Thymus (tissue), 11 donors: Measurements from ENCODE around the gene MYRIP. TPM values are rescaled to one million over a fixed set of nuclear protein-coding genes. Genes with fewer than 3 reads are reported as not detected.

Experiments used
- DNase-seq, 9 donors: peaks; one replicate each; pipeline ENCODE4 v3.0.0-alpha.2; 2013; ENCODE audit warnings: low spot score in 9 of 9, low read depth in 6 of 9, missing footprints in 1 of 9
- H3K27ac ChIP-seq, 2 donors: one replicate each; pipeline ENCODE4 v1.5.1; 2013; ENCODE audit warnings: control low read depth in 1 of 2, low read depth in 1 of 2, low read length in 1 of 2, mild to moderate bottlenecking in 1 of 2, moderate library complexity in 1 of 2
- H3K27me3 ChIP-seq, 2 donors: one replicate each; pipeline ENCODE4 v1.5.1; 2013; ENCODE audit warnings: low read length in 1 of 2; ENCODE audit not compliant: control insufficient read depth in 2 of 2, insufficient read depth in 1 of 2
- H3K36me3 ChIP-seq, 2 donors: one replicate each; pipeline ENCODE4 v1.5.1; 2013; ENCODE audit warnings: low read length in 1 of 2, mild to moderate bottlenecking in 1 of 2, moderate library complexity in 1 of 2; ENCODE audit not compliant: control insufficient read depth in 2 of 2, insufficient read depth in 2 of 2
- H3K4me1 ChIP-seq, 2 donors: one replicate each; pipeline ENCODE4 v1.5.1; 2013; ENCODE audit warnings: low read length in 2 of 2; ENCODE audit not compliant: control insufficient read depth in 2 of 2, insufficient read depth in 2 of 2
- H3K4me3 ChIP-seq, 2 donors: one replicate each; pipeline ENCODE4 v1.5.1; 2013; ENCODE audit warnings: low read length in 2 of 2, control low read depth in 1 of 2, mild to moderate bottlenecking in 1 of 2
- H3K9me3 ChIP-seq, 2 donors: one replicate each; pipeline ENCODE4 v1.5.1; 2013; ENCODE audit warnings: low read length in 1 of 2, mild to moderate bottlenecking in 1 of 2; ENCODE audit not compliant: control insufficient read depth in 2 of 2, insufficient read depth in 1 of 2
- WGBS: extraction: QIAGEN DNeasy Blood & Tissue Kit; methylation state at CpG from one replicate; pipeline ENCODE4 v1.1.7; 2013; 5-methylcytosine and 5-hydroxymethylcytosine counted together
- polyA plus RNA-seq: library from polyadenylated mRNA; stranded (reverse); fragments of 200-250 nt; gene quantifications from one replicate; pipeline ENCODE4 v1.2.3, GENCODE V29; 2013
- total RNA-seq: library from RNA; stranded (reverse); fragments of 120-200 nt; gene quantifications from one replicate; pipeline ENCODE4 v1.2.4, GENCODE V29; 2013
- donor health status: healthy.

The MYRIP gene
- total and polyA plus RNA-seq, 2 donors = 0.28 to 1.6 TPM

- H3K4me3 ChIP-seq = no peak overlapping the region
- no peak overlapping the region for H3K27ac ChIP-seq
- no peaks in the 10 kb centered on the region for H3K27me3 ChIP-seq
- H3K4me1 ChIP-seq = no peaks in the 10 kb centered on the region
- DNase-seq = no peak
- no peaks in the 10 kb centered on the region for H3K36me3 ChIP-seq
- 96% methylated on average over 1 of the region's 1 CpG for WGBS
- H3K9me3 ChIP-seq = no peaks in the 10 kb centered on the region
Measured at GRCh38 chr3:40242216-40242615, 432.8 kb downstream of the MYRIP start.

- Histone ChIP-seq H3K4me3 (no peak overlapping the region), H3K9me3 (no peaks in the 10 kb centered on the region), H3K4me1 (no peaks in the 10 kb centered on the region), H3K36me3 (no peaks in the 10 kb centered on the region), H3K27ac (no peak overlapping the region), H3K27me3 (no peaks in the 10 kb centered on the region)
- no peak for DNase-seq
- 96% methylated on average over 1 of the region's 1 CpG for WGBS
Measured at GRCh38 chr3:40242638-40243037, 433.2 kb downstream of the MYRIP start.

- no peak for DNase-seq
- Histone ChIP-seq H3K27ac (no peak overlapping the region), H3K4me1 (no peaks in the 10 kb centered on the region), H3K27me3 (no peaks in the 10 kb centered on the region), H3K4me3 (no peak overlapping the region), H3K36me3 (no peaks in the 10 kb centered on the region), H3K9me3 (no peaks in the 10 kb centered on the region)
- WGBS = 38% methylated on average over 1 of the region's 1 CpG
Measured at GRCh38 chr3:40243056-40243455, 433.6 kb downstream of the MYRIP start.

GRCh38 chr3:40247714-40248454 lies 438.5 kb downstream of the MYRIP start:
- DNase-seq = no peak
- 98% methylated on average over 6 of the region's 6 CpGs for WGBS
- no peaks in the 10 kb centered on the region for H3K27me3 ChIP-seq
- H3K9me3 ChIP-seq = no peaks in the 10 kb centered on the region
- H3K4me1 ChIP-seq = no peaks in the 10 kb centered on the region
- no peaks in the 10 kb centered on the region for H3K36me3 ChIP-seq
- H3K27ac ChIP-seq = no peak overlapping the region
- no peak overlapping the region for H3K4me3 ChIP-seq

GRCh38 chr3:40248591-40248990 lies 439.2 kb downstream of the MYRIP start:
- Histone ChIP-seq H3K4me1 (no peaks in the 10 kb centered on the region), H3K4me3 (no peak overlapping the region), H3K36me3 (no peaks in the 10 kb centered on the region), H3K9me3 (no peaks in the 10 kb centered on the region), H3K27ac (no peak overlapping the region), H3K27me3 (no peaks in the 10 kb centered on the region)
- no peak for DNase-seq

- DNase-seq = no peak
Measured at GRCh38 chr3:40249168-40249567, 439.8 kb downstream of the MYRIP start.

GRCh38 chr3:40254491-40254890 lies 445.1 kb downstream of the MYRIP start:
- WGBS = 98% methylated on average over 2 of the region's 2 CpGs
- Histone ChIP-seq H3K9me3 (no peaks in the 10 kb centered on the region), H3K27me3 (no peaks in the 10 kb centered on the region), H3K36me3 (no peaks in the 10 kb centered on the region), H3K4me3 (no peak overlapping the region), H3K27ac (no peak overlapping the region), H3K4me1 (no peaks in the 10 kb centered on the region)
- no peak for DNase-seq

More at GRCh38 chr3:40249168-40249567, 439.8 kb downstream of the MYRIP start:
- no peaks in the 10 kb centered on the region for H3K9me3 ChIP-seq
- H3K27me3 ChIP-seq = no peaks in the 10 kb centered on the region
- 98% methylated on average over 3 of the region's 3 CpGs for WGBS
- H3K4me1 ChIP-seq = no peaks in the 10 kb centered on the region
- H3K36me3 ChIP-seq = no peaks in the 10 kb centered on the region
- H3K27ac ChIP-seq = no peak overlapping the region
- H3K4me3 ChIP-seq = no peak overlapping the region

- H3K27me3 ChIP-seq = no peaks in the 10 kb centered on the region
- no peak overlapping the region for H3K27ac ChIP-seq
- no peaks in the 10 kb centered on the region for H3K9me3 ChIP-seq
- H3K4me1 ChIP-seq = no peaks in the 10 kb centered on the region
- no peaks in the 10 kb centered on the region for H3K36me3 ChIP-seq
- 95% methylated on average over 2 of the region's 2 CpGs for WGBS
- no peak overlapping the region for H3K4me3 ChIP-seq
- DNase-seq = no peak
Measured at GRCh38 chr3:40254891-40255290, 445.5 kb downstream of the MYRIP start.

GRCh38 chr3:40255532-40255931 lies 446.1 kb downstream of the MYRIP start:
- Histone ChIP-seq H3K36me3 (no peaks in the 10 kb centered on the region), H3K4me1 (no peaks in the 10 kb centered on the region), H3K27me3 (no peaks in the 10 kb centered on the region), H3K9me3 (no peaks in the 10 kb centered on the region), H3K4me3 (no peak overlapping the region), H3K27ac (no peak overlapping the region)
- WGBS = 49% methylated on average over 1 of the region's 1 CpG
- no peak for DNase-seq
